Keratinocyte (primary cell): ENCODE data around the gene RETREG1.

Experiments used
- CTCF ChIP-seq, 3 experiments: IDR thresholded peaks in 1 of 3; conservative IDR thresholded peaks in 1 of 3; optimal IDR thresholded peaks in 1 of 3; 2 replicates in 2 of 3; 3 replicates in 1 of 3; pipeline versions ENCODE3 to v1.5.1; 2011; ENCODE audit warnings: low read length in 3 of 3, mild to moderate bottlenecking in 3 of 3, moderate library complexity in 2 of 3, control low read depth in 1 of 3, inconsistent platforms in 1 of 3; ENCODE audit not compliant: insufficient read depth in 2 of 3; ENCODE audit errors: extremely low read depth in 1 of 3
- EZH2 ChIP-seq: IDR thresholded peaks from one replicate; pipeline ENCODE4 v1.6.1; 2012; ENCODE audit warnings: inconsistent platforms, mild to moderate bottlenecking, low read length, moderate library complexity

GRCh38 chr5:16666130-16666882 lies 49.5 kb upstream of the RETREG1 start:
- TF ChIP-seq CTCF (optimal IDR thresholded peaks at IDR 0.05 in 1 of 3, IDR thresholded peaks at IDR 0.05 in 1 of 3, conservative IDR thresholded peaks at IDR 0.05 in 1 of 3; ENCODE audit: extremely low read depth in 1 of 3, insufficient read depth in 2 of 3, low read length in 3 of 3) (no peak), EZH2 (no peak)
